ENCODE measurements around the gene STPG4. TPM values are rescaled to one million over a fixed set of nuclear protein-coding genes. Genes with fewer than 3 reads are reported as not detected.

STPG4 gene, protein sequence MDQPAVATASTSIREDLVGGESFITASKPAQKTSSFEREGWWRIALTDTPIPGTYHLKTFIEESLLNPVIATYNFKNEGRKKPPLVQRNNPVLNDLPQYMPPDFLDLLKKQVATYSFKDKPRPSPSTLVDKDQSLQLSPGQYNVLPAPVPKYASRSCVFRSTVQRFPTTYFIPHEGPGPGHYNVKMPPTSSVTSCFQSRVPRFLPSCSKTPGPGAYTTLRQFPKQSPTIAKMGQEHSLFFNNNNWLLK
- total RNA-seq, result 0.32 and 0.52 TPM in 2 replicates

DNA sequence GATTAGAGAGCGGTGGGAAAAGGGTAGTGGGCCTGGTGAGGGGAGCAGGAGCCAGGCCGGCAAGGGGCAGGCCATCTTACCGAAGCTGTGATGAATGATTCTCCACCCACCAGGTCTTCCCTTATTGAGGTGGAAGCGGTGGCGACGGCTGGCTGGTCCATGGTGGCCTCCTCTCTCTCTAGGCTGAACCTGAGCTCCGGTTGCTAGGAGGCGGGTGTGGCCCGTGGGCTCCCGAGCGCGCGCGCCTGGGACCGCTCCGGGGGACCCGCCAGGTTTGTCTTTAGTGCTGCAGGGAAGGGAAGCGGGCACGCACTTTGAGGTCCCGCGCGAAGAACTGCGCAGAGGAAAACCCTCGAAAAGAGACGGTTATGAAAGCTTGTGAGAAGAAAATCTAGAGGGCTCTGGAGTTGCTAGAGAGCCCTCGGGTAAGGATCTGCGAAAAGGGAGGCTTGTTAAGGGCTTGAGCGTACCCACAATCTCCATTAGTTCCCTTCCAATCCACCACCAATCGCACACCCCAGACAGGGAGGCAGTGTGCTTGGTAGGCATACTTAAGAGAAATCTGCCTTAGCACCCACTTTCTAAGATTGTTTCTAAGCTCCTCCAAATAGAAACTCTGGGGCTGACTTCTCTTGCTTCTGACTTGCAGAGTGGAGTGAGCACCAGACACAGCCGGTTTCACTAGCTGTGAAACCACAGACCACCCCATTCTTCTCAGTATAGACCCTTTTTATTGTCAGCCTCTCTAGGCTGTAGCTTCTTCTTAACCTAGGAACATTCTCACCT, at the start of gene STPG4:
STPG4 (minus strand) TSS at position 218 of the 786 bp plus-strand sequence; CDS start at position 161, 57 bp downstream.

Other genes with a start within 250 kb of the STPG4 start
- 217 and 265 TPM in 2 replicates for gene MCFD2, start 239.5 kb downstream of the STPG4 start, total RNA-seq
- gene TTC7A, start 214.1 kb downstream of the STPG4 start, total RNA-seq, result 48.1 and 59.3 TPM in 2 replicates
- 545 and 751 TPM in 2 replicates for gene CALM2, start 21.2 kb upstream of the STPG4 start, total RNA-seq
- gene EPCAM, start 214.0 kb upstream of the STPG4 start, total RNA-seq, result 0.13 and 0.22 TPM in 2 replicates
- 18.7 and 27.6 TPM in 2 replicates for gene MSH2, start 247.8 kb upstream of the STPG4 start, total RNA-seq